GM19043 (cell line): Measurements from ENCODE around the gene MS4A10.
"Not testable (repeated sequence)": the region's sequence is repeated elsewhere in the genome, so short reads cannot be mapped to it uniquely, and the experiment has no call there.

Experiments
- ATAC-seq: cut with Tn5 transposase; IDR thresholded peaks from one replicate; pipeline ENCODE4 v1.9.1; 2021; ENCODE audit warnings: low read depth; ENCODE audit not compliant: unreplicated experiment

MS4A10 gene

GRCh38 chr11:60785136-60785535 is at the start of gene MS4A10:
Gene MS4A10, plus strand, starts transcription at chr11:60785333. Its CDS starts 5,003 bp downstream, at chr11:60790336.
- no peak for ATAC-seq

- ATAC-seq: no peak
Measured at GRCh38 chr11:60739114-60739513, 46.0 kb upstream of the MS4A10 start.

DNA sequence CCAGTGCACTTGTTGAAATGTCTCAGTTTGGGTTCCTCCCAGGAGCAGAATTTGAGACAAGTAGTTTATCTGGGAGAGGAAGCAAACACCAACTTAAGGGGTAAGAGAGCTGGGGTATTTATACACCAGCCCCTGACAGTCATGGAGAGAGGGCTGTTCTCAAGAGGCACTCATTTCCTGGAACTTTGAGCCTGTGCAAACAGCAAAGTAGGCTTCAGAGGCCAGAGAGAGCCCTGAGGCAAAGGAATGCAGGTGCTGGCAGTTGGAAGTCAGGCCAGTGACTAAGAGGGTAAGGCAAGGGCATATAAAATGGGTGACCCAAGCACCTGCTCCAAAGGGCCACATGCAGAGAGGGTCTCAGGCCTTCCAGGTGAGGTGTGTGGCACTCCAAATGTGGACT is 44.6 kb upstream of the MS4A10 start:
- ATAC-seq: no peak

- ATAC-seq: no peak
Measured at GRCh38 chr11:60741421-60741820, 43.7 kb upstream of the MS4A10 start.

DNA sequence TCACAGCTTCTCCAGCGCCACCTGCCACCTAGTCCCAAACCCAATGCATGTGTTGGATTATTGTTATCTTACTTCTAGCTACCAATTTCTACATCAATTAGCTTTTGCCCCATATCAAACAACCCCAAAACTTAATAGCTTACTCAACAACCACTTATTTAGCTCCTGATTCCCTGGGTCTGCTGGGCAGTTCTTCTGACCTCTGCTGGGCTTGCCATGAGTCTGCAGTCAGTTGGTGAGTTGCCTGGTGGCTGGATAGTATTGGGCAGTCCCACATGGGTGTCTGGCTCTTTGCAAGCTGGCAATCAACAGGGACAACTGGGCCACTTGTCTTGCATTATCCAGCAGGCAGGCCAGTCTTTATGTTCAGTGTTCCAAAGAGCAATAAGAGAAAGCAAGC is 42.1 kb upstream of the MS4A10 start:
- ATAC-seq: no peak

DNA sequence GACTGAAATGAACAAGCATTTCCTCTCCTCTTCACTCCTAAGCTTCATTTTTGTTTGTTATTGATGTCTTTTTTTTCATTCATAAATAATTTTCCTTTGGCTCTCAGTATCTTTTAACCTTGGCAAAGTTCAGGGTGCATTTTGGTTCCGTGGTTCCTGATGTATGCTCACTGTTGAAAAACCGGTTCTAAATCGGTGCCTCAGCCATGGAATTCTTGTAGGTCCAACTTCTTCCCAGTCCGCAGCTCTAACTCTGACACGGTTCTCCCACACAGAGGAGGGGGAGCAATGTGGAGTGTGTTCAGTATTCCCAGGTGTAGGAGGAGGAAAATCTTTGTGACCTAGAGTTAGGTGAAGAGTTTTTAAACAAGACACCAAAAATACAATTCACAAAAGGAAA is 41.0 kb upstream of the MS4A10 start:
- ATAC-seq: no peak

DNA sequence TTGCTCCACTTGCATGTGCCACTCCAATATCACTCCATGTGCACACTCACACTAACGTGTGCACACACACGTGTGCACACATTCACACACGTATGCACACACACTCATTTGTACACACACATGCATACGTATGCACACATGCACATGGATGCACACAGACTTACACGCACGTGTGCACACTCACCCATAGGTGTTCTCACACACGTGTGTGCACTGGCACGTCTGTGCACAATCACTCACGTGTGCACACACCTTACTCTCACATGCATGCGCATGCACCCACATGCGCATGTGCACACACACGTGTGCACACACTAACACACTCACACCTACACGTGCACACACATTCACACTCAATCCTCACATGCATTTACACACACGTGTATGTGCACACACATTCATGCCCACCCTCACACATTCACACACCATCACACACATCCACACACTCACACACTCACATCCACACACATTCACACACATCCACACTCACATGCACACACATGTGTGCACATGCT is 37.7 kb upstream of the MS4A10 start:
- no peak for ATAC-seq

DNA sequence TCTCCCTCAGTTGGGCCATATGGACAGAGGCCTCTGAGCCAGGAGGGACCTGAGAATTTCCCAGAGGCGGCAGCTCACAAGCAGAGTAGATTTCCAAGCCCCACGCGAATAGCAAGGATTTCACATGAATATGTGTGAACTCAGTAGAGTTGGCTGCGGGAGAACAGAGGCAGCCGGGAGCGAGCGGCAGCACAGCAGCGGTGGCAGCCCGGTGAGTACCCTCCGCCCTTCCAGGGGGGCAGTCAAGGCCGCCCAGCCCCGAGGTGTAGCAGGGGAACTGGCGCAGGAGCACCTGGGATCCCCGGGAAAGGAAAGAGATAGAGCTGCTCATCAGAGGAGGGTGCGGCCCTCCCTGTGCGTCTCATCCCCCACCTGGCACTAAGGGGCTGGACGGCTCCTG is 36.9 kb upstream of the MS4A10 start:
- ATAC-seq: no peak

GRCh38 chr11:60748821-60749220 is 36.3 kb upstream of the MS4A10 start:
- ATAC-seq: no peak

- no peak for ATAC-seq
Measured at GRCh38 chr11:60750911-60751310, 34.2 kb upstream of the MS4A10 start.

GRCh38 chr11:60753309-60753708 is 31.8 kb upstream of the MS4A10 start:
- no peak for ATAC-seq

DNA sequence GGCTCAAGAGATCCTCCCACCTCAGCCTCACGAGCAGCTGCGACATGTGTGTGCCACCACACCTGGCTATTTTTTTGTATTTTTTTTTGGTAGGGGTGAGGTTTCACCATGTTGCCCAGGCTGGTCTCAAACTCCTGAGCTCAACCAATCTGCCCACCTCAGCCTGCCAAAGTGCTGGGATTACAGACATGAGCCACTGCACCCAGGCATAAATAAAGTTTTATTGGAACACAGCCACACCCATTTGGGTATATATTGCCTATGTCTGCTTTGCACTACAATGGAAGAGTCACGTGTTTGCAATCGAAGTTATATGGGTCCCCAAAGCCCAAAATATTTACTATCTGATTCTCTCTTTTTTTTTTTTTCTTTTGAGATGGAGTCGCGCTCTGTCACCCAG is 30.2 kb upstream of the MS4A10 start:
- no peak for ATAC-seq

GRCh38 chr11:60756307-60757032 is 28.7 kb upstream of the MS4A10 start, which contains the start of gene MS4A15:
Gene MS4A15, plus strand, starts transcription at chr11:60756867. Its CDS starts 6,867 bp downstream, at chr11:60763734.
- ATAC-seq: no peak

DNA sequence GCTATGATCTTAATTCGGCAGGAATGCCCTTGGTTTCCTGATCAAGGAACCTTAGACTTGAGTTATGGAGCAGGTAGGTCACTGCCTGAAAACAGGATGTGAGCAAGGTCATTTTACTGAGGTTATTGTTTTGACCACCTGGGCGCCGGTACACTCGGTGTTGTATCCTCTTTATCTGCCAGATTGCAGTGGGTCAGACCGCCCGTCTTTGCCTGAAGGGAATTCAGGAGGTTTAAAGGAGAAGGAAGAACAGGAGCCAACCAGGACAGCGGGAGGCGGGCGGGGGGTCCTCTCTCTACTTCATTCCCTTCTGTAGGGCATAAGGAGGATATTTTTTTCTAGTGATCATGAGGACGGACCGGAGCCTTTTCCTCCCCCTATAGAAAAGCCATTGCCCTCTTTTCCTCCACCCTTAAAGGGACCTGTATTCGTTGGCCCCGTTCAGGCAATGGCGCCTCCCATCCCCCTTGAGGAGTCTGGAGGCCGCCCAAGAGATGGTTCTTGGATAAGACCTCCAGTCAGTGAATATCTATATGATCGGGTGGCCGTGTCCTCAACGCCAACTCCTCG is 27.8 kb upstream of the MS4A10 start:
- ATAC-seq: no peak

DNA sequence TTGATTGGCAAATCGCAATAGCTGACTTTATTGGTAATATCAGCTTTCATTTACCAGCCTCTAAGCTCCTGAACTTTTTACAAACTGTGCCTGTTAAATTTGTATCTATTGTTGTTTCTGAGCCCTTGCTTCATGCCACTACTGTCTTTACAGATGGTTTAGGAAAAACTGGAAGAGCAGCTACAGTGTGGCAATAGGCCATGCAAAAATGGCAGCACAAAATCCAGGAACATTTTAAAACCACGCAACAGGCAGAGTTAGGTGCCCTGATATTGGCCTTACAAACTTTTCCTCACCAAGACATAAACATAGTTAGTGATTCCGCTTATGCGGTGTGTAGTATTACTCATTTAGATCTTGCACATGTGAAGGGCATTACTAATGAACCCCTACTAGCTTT is 26.5 kb upstream of the MS4A10 start:
- not testable (repeated sequence) for ATAC-seq

DNA sequence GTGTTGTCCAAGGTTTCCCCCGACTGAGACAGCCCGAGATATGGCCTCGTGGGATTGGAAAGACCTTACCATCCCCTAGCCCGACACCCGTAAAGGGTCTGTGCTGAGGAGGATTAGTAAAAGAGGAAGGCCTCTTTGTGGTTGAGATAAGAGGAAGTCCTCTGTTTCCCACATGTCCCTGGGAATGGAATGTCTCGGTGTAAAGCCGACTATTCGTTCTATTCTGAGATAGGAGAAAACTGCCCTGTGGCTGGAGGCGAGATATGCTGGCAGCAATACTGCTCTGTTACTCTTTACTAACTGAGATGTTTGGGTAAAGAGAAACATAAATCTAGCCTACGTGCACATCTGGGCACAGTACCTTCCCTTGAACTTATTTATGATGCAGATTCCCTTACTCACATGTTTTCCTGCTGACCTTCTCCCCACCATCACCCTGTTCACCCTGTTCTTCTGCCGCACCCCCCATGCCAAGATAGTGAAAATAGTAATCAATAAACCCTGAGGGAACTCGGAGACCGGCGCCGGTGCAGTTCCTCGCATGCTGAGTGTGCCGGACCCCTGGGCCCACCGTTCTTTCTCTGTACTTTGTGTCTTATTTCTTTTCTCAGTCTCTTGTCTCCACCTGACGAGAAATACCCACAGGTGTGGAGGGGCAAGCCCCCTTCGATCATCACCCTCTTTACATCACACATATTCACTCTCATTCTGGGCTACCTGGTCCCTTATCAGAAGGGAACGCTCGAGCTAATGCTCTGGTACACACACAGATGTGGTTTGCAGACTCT is 25.5 kb upstream of the MS4A10 start:
- not testable (repeated sequence) for ATAC-seq

GRCh38 chr11:60761436-60762190 is 23.5 kb upstream of the MS4A10 start:
- ATAC-seq: no peak

GRCh38 chr11:60762851-60763691 is 22.1 kb upstream of the MS4A10 start:
- ATAC-seq: peak; percentile 58

DNA sequence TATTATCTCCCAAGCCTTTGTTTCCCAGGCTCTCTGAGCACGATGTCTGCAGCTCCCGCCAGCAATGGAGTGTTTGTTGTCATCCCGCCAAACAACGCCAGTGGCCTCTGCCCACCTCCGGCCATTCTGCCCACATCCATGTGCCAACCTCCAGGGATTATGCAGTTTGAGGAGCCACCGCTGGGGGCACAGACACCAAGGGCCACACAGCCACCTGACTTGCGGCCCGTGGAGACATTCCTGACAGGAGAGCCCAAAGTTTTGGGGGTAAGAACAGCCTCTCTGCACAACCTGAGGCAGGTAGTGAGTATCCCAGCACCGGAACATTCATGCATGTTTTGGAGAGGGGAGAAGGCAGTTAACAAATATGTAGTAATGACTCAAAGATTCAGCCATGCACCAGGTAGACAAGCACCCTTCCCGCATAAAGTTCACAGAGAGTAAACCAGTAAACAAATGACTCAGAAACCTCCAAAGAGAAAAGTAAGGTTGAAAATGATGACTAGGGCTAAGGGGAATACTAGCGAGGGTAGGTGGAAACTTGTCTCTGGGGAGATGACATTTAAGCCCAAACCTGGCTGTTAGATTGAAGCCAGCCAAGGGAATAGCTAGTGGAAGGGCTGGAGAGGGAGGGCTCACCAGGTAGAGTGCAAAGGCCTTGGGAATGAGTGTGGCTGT is 21.3 kb upstream of the MS4A10 start:
- ATAC-seq: no peak
